Naive thymus-derived CD4-positive, alpha-beta T cell (primary cell): ENCODE measurements around the gene MYBPC1. TPM values are rescaled to one million over a fixed set of nuclear protein-coding genes. Genes with fewer than 3 reads are reported as not detected.

ENCODE experiments used
- ATAC-seq: fragments of 150-1000 bp; cut with Tn5 transposase; 2 replicates; pipeline ENCODE4 v1.10.0; 2021; ENCODE audit warnings: mild to moderate bottlenecking, moderate library complexity
- CTCF ChIA-PET: fragments of 350-600 bp; sonication (Branson Sonifier 250); formaldehyde crosslinking; loops from one replicate; lab custom pipeline; 2021; ENCODE audit warnings: antibody characterized with exemption; lab: Charles Lee
- POLR2A ChIA-PET: fragments of 350-600 bp; sonication (Branson Sonifier 250); formaldehyde crosslinking; loops from one replicate; lab custom pipeline; 2021; ENCODE audit warnings: antibody characterized with exemption, inconsistent platforms; lab: Charles Lee
- DNase-seq, 9 donors: peaks; one replicate each; pipeline versions ENCODE4 v3.0.0 to v3.0.0-alpha.2; 2020 to 2022; ENCODE audit warnings: mixed read lengths in 1 of 9
- H3K27ac ChIP-seq: one replicate; pipeline ENCODE4 v1.7.0; 2013; ENCODE audit warnings: mild to moderate bottlenecking, low read depth, low read length, moderate library complexity
- H3K27me3 ChIP-seq, 2 donors: one replicate each; pipeline ENCODE4 v1.7.0; 2013; ENCODE audit warnings: low read length in 2 of 2, mild to moderate bottlenecking in 2 of 2, moderate library complexity in 2 of 2; ENCODE audit not compliant: control insufficient read depth in 2 of 2, insufficient read depth in 2 of 2
- H3K36me3 ChIP-seq, 3 experiments: 1 replicate in 2 of 3; 2 replicates in 1 of 3; pipeline ENCODE4 v1.7.0; 2013; ENCODE audit warnings: low read length in 3 of 3, mild to moderate bottlenecking in 3 of 3, moderate library complexity in 1 of 3; ENCODE audit not compliant: insufficient read depth in 3 of 3, control insufficient read depth in 2 of 3
- H3K4me1 ChIP-seq, 2 donors: one replicate each; pipeline ENCODE4 v1.7.0; 2013; ENCODE audit warnings: low read length in 2 of 2, mild to moderate bottlenecking in 2 of 2, moderate library complexity in 1 of 2; ENCODE audit not compliant: control insufficient read depth in 2 of 2, insufficient read depth in 2 of 2
- H3K4me3 ChIP-seq: 2 replicates; pipeline ENCODE4 v1.7.0; 2013; ENCODE audit warnings: mild to moderate bottlenecking, low read length
- H3K9me3 ChIP-seq, 3 experiments: 1 replicate in 2 of 3; 2 replicates in 1 of 3; pipeline ENCODE4 v1.7.0; 2013; ENCODE audit warnings: low read length in 3 of 3; ENCODE audit not compliant: control insufficient read depth in 2 of 3
- H3K27ac Mint-ChIP-seq, 9 donors: one replicate each; pipeline ENCODE4 v1.8.0; 2020 to 2022; ENCODE audit warnings: mixed read lengths in 9 of 9, mild to moderate bottlenecking in 8 of 9, moderate library complexity in 5 of 9, inconsistent platforms in 2 of 9
- H3K27me3 Mint-ChIP-seq, 5 donors: one replicate each; pipeline ENCODE4 v1.8.0; 2021 to 2022; ENCODE audit warnings: mixed read lengths in 5 of 5, mild to moderate bottlenecking in 1 of 5
- H3K36me3 Mint-ChIP-seq, 5 donors: one replicate each; pipeline ENCODE4 v1.8.0; 2020 to 2022; ENCODE audit warnings: mixed read lengths in 5 of 5, mild to moderate bottlenecking in 3 of 5, inconsistent platforms in 1 of 5
- H3K4me1 Mint-ChIP-seq, 7 donors: one replicate each; pipeline ENCODE4 v1.8.0; 2020 to 2022; ENCODE audit warnings: mixed read lengths in 7 of 7, mild to moderate bottlenecking in 3 of 7, inconsistent platforms in 1 of 7
- H3K4me3 Mint-ChIP-seq, 10 donors: one replicate each; pipeline ENCODE4 v1.8.0; 2020 to 2022; ENCODE audit warnings: mild to moderate bottlenecking in 10 of 10, mixed read lengths in 10 of 10, moderate library complexity in 6 of 10, inconsistent platforms in 2 of 10
- H3K9me3 Mint-ChIP-seq, 11 donors: one replicate each; pipeline ENCODE4 v1.8.0; 2020 to 2022; ENCODE audit warnings: mixed read lengths in 11 of 11, mild to moderate bottlenecking in 4 of 11, inconsistent platforms in 1 of 11, moderate library complexity in 1 of 11
- intact Hi-C, 2 donors: fragments of 100-400 bp; cut with micrococcal nuclease; formaldehyde crosslinking; loops; one replicate each; pipeline ENCODE4 v1.15.1; 2023
- polyA plus RNA-seq, 2 donors: library from polyadenylated mRNA; unstranded; fragments of 300-500 nt; fragmentation: Illumina TruSeq; gene quantifications; one replicate each; pipeline ENCODE4 v1.2.3, GENCODE V29; 2021
- total RNA-seq, 6 experiments: library from RNA in 5 of 6; stranded (reverse) in 5 of 6; gene quantifications; 1 replicate in 5 of 6; 2 replicates in 1 of 6; pipeline ENCODE4 v1.2.3 and lab custom pipeline; 2021 to 2026

Gene MYBPC1
- total and polyA plus RNA-seq, 7 experiments from 2014 or later = not detected

DNA sequence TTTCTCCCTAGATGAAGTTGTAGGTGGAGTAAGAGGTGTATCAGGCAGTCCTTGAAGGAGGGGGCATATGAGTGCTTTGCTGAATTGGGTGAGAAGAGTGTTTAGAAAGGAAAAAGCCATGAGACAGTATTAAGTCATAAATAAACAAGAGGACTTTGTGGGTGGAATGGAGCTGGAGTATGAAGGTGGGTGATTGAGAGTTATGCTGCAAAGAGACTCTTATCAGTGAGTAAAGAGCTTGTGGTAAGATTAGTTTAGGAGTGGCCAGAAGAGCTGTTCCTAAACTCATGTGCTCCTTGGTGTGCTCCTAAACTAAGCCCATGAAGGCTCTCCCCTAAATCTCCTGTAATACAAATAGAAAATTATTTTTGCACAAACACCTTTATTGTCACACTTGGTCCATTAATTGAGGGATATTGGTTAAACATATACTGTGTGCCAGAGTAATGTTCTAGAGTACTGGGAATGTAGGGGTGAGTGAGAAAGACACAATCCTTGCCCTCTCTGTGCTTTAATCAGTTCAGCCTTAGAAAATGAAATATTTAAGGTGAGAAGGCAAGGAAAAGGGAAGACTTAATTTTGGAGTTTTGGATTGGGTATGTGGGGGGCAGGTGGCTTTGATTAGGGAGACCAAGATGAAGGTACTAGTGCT is 112.5 kb downstream of the MYBPC1 start:
- Histone ChIP-seq H3K4me3 (no peak overlapping the region), H3K27me3 (no peaks in the 10 kb centered on the region), H3K36me3 (no peaks in the 10 kb centered on the region), H3K9me3 (no peaks in the 10 kb centered on the region), H3K27ac (no peak overlapping the region), H3K4me1 (peaks cover 0 to 4% of the 10 kb centered on the region in 2 donors)
- H3K27ac Mint-ChIP-seq = peak overlapping the region in 2 of 9 donors; percentile 21 to 25
- intact Hi-C loops = loop anchor here in 1 of 2 donors (2.0 kb wide), 1 partner anchor 14 kb away; no protein-coding TSS in a partner anchor
- POLR2A ChIA-PET = no interaction called here
- no peak overlapping the region for H3K4me3 Mint-ChIP-seq
- H3K9me3 Mint-ChIP-seq = no peaks in the 10 kb centered on the region
- no peaks in the 10 kb centered on the region for H3K36me3 Mint-ChIP-seq
- DNase-seq (no peak), ATAC-seq (no peak)
- H3K4me1 Mint-ChIP-seq = peaks cover 5 to 40% (median 13%) of the 10 kb centered on the region in 7 donors
- CTCF ChIA-PET = no interaction called here
- no peaks in the 10 kb centered on the region for H3K27me3 Mint-ChIP-seq

- Mint-ChIP-seq H3K27ac (no peak overlapping the region), H3K9me3 (no peaks in the 10 kb centered on the region), H3K4me3 (no peak overlapping the region), H3K4me1 (peaks cover 5 to 39% (median 13%) of the 10 kb centered on the region in 7 donors), H3K27me3 (no peaks in the 10 kb centered on the region), H3K36me3 (no peaks in the 10 kb centered on the region)
- H3K27me3 ChIP-seq = no peaks in the 10 kb centered on the region
- H3K36me3 ChIP-seq = no peaks in the 10 kb centered on the region
- no peak overlapping the region for H3K4me3 ChIP-seq
- no peak for DNase-seq
- CTCF ChIA-PET = no interaction called here
- H3K27ac ChIP-seq = no peak overlapping the region
- POLR2A ChIA-PET = no interaction called here
- ATAC-seq = no peak
- no peaks in the 10 kb centered on the region for H3K9me3 ChIP-seq
- H3K4me1 ChIP-seq = peaks cover 0 to 4% of the 10 kb centered on the region in 2 donors
- intact Hi-C loops = no loop called here
Observed at GRCh38 chr12:101710288-101710687, 115.5 kb downstream of the MYBPC1 start.

DNA sequence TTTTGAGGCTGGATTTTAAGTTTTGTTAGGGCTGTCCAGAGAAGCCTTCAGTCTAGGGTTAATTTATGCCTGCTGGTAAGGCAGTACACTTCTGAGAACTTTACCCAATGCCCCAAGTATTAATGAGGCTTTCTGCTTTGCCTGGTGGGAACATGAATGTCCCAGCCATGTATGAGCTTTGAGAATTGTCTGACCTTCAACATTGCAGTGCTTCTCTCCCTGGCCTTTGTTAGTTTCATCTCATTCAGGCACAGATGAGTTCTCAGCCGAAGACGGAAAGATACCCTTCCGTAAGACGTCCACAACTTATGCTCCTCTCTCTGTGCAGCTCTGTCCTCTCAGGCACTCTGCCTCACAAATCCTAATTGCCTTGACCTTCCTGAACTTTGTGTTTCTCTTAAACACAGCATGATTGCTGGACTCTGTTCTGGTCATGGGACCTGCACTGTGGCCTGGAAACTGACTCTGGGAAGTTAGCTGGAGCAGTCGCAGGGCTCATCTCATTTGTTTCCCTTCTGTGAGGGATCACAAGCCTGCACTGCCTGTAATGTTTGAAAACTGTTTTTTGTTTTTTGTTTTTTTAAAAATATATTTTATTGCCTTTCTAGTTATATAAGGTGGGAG is 118.4 kb downstream of the MYBPC1 start:
- Histone ChIP-seq H3K27ac (no peak overlapping the region), H3K4me1 (peaks cover 0 to 4% of the 10 kb centered on the region in 2 donors), H3K36me3 (no peaks in the 10 kb centered on the region), H3K9me3 (no peaks in the 10 kb centered on the region), H3K4me3 (no peak overlapping the region), H3K27me3 (no peaks in the 10 kb centered on the region)
- no peaks in the 10 kb centered on the region for H3K27me3 Mint-ChIP-seq
- peaks cover 0 to 5% (median 3%) of the 10 kb centered on the region in 5 donors for H3K36me3 Mint-ChIP-seq
- peaks cover 0 to 24% (median 7%) of the 10 kb centered on the region in 7 donors for H3K4me1 Mint-ChIP-seq
- ChIA-PET CTCF (no interaction called here), POLR2A (no interaction called here)
- H3K4me3 Mint-ChIP-seq = no peak overlapping the region
- H3K27ac Mint-ChIP-seq = no peak overlapping the region
- intact Hi-C loops = no loop called here
- H3K9me3 Mint-ChIP-seq = no peaks in the 10 kb centered on the region
- no peak for DNase-seq
- ATAC-seq = no peak

GRCh38 chr12:101713930-101714329 is 119.2 kb downstream of the MYBPC1 start:
- Mint-ChIP-seq H3K4me3 (no peak overlapping the region), H3K9me3 (no peaks in the 10 kb centered on the region), H3K27me3 (no peaks in the 10 kb centered on the region), H3K36me3 (peaks cover 0 to 5% (median 3%) of the 10 kb centered on the region in 5 donors), H3K27ac (no peak overlapping the region), H3K4me1 (peaks cover 0 to 24% (median 7%) of the 10 kb centered on the region in 7 donors)
- H3K4me3 ChIP-seq = no peak overlapping the region
- CTCF ChIA-PET = interaction anchor here (0.6 kb wide), 1 partner anchor 38 kb away, joined by 4 read pairs; no protein-coding TSS in a partner anchor
- peaks cover 0 to 4% of the 10 kb centered on the region in 2 donors for H3K4me1 ChIP-seq
- POLR2A ChIA-PET = no interaction called here
- no peaks in the 10 kb centered on the region for H3K36me3 ChIP-seq
- DNase-seq (no peak), ATAC-seq (no peak)
- H3K9me3 ChIP-seq = no peaks in the 10 kb centered on the region
- no peak overlapping the region for H3K27ac ChIP-seq
- intact Hi-C loops = no loop called here
- no peaks in the 10 kb centered on the region for H3K27me3 ChIP-seq

GRCh38 chr12:101714877-101715444 is 120.2 kb downstream of the MYBPC1 start:
- Mint-ChIP-seq H3K9me3 (no peaks in the 10 kb centered on the region), H3K27me3 (no peaks in the 10 kb centered on the region), H3K4me1 (peaks cover 0 to 16% (median 0%) of the 10 kb centered on the region in 7 donors), H3K36me3 (peaks cover 0 to 5% (median 3%) of the 10 kb centered on the region in 5 donors), H3K27ac (no peak overlapping the region), H3K4me3 (no peak overlapping the region)
- peak; percentile 32 for ATAC-seq
- no peak for DNase-seq
- Histone ChIP-seq H3K9me3 (no peaks in the 10 kb centered on the region), H3K4me3 (no peak overlapping the region), H3K36me3 (no peaks in the 10 kb centered on the region), H3K4me1 (no peaks in the 10 kb centered on the region), H3K27me3 (no peaks in the 10 kb centered on the region), H3K27ac (no peak overlapping the region)
- POLR2A ChIA-PET = no interaction called here
- CTCF ChIA-PET = interaction anchor here (0.6 kb wide), 1 partner anchor 320 kb away, joined by 3 read pairs; no protein-coding TSS in a partner anchor
- intact Hi-C loops = no loop called here

GRCh38 chr12:101719566-101719965 is 124.8 kb downstream of the MYBPC1 start:
- CTCF ChIA-PET = no interaction called here
- Histone ChIP-seq H3K36me3 (peaks cover 0 to 7% (median 0%) of the 10 kb centered on the region in 3 experiments), H3K27ac (no peak overlapping the region), H3K4me3 (no peak overlapping the region), H3K27me3 (no peaks in the 10 kb centered on the region), H3K9me3 (no peaks in the 10 kb centered on the region), H3K4me1 (no peaks in the 10 kb centered on the region)
- Mint-ChIP-seq H3K9me3 (no peaks in the 10 kb centered on the region), H3K36me3 (peaks cover 0 to 10% (median 3%) of the 10 kb centered on the region in 5 donors), H3K4me1 (peaks cover 0 to 3% (median 0%) of the 10 kb centered on the region in 7 donors), H3K27ac (no peak overlapping the region), H3K4me3 (no peak overlapping the region), H3K27me3 (no peaks in the 10 kb centered on the region)
- POLR2A ChIA-PET = no interaction called here
- DNase-seq = no peak
- intact Hi-C loops = no loop called here
- ATAC-seq = no peak
